HCEC 1CT (cell line): ENCODE data around the gene GRHL3.

ENCODE experiments used
- DNase-seq: peaks from one replicate; pipeline ENCODE4 v3.0.0-alpha.2; 2017

The GRHL3 gene

GRCh38 chr1:24374891-24375786 is 56.0 kb downstream of the GRHL3 start:
- DNase-seq: no peak

GRCh38 chr1:24379733-24380315 is 60.7 kb downstream of the GRHL3 start:
- DNase-seq: peak; percentile 70

DNA sequence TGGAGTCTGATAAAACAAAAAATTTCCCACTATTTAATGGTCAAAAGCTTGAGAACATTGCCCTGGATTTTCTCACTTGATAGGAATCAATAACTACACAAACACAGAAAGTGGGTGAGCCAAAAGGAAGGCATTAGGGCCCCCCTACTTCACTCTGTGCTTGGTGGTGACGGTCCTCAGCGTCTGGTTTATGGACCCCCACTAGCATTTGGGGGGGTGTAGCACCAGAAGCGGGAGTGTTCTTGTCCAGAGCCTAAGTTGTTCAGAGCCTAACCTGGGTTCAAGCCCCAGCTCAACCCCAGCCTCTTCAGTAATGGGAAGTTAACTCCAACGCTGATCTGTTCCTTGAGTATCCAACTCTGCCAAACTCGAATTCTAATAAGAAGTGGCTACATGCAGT is 61.4 kb downstream of the GRHL3 start:
- no peak for DNase-seq

DNA sequence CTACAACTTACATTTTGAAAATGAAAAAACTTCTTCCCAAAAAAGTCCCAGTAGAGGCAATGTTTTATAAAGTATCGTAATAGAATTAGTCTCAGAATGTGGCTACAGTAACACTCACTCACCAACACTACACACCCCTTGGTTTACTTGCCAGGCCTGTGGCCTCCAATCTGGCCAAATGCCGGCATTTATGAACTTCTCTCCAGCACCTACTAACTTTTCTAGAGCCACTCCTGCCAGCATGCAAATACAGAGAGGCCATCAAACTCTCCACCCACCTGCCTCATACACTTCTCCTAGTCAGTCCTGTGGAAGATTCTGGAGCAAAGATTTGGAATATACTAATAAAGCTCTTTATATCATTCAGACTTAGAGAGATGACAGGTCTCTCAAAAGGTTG is 62.1 kb downstream of the GRHL3 start:
- no peak for DNase-seq

- DNase-seq: no peak
Measured at GRCh38 chr1:24382165-24382577, 63.0 kb downstream of the GRHL3 start.

DNA sequence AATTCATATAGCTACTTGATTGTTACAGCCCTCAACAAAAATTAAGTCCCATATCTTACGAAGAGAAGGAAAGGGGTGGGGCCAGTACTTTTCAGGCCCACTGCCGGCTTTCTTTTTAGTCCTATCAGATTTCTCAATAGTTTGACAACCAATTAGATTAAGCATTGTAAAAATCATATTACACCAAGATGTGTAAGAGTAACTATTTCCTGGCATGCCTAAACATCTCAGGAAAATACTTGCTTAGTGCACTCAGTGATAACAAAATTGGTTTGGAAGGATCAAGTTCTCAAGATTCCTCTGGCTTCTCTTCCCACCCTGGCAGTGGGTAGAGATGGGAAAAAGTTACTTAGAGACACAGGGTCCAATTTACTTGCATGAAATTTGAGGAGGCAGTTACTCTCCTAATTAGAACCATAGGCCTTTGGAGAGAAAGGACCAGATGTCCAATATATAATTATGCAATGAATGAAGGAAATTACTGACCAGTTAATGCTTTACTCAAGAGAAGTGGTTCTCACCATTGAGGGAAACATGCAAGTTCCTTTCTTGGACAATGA is 64.3 kb downstream of the GRHL3 start:
- no peak for DNase-seq

DNA sequence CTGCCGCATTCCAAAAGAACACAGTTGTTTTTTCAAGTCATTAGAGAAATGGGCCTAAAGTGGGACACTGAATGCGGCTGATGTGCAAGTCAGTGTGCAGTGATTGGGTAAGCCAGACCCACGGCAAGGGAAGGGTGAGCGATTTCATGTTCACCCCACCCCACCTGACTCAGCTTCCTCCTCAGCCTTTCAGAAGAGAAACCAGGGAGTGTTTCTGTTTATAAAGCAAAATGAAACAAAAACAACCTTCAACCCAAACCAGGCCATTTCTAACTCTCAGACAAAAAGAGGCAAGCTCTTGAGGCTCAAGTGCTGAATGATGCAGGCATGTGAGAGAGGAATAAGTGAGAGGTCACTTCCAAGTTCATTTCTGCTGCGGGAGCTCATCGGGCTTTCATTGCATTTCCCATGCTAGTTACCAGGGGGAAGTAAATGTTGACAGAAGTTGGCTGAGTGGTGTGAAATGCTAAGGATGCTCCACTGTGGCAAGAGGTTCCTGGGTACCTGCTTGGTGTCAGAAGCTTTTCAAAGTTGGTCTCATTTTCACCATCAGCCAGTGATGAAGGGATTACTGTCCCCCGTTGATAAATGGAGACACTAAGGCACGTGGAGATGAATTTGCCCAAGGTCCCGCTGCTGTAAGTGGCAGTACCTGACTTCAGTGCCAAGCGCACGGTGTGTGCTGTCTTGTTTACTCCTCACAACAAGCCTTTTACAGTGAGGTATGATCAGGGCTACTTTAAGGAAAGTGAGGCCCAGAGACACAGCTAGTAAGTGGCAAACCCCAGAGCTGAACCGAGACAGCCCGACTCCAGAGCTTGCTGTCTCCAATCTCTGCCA is 65.3 kb downstream of the GRHL3 start:
- DNase-seq: peak; percentile 42

- DNase-seq: peak; percentile 20
Measured at GRCh38 chr1:24385160-24385940, 66.2 kb downstream of the GRHL3 start.

GRCh38 chr1:24386241-24386640 is 67.1 kb downstream of the GRHL3 start:
- no peak for DNase-seq

- no peak for DNase-seq
Measured at GRCh38 chr1:24386931-24387330, 67.8 kb downstream of the GRHL3 start.

DNA sequence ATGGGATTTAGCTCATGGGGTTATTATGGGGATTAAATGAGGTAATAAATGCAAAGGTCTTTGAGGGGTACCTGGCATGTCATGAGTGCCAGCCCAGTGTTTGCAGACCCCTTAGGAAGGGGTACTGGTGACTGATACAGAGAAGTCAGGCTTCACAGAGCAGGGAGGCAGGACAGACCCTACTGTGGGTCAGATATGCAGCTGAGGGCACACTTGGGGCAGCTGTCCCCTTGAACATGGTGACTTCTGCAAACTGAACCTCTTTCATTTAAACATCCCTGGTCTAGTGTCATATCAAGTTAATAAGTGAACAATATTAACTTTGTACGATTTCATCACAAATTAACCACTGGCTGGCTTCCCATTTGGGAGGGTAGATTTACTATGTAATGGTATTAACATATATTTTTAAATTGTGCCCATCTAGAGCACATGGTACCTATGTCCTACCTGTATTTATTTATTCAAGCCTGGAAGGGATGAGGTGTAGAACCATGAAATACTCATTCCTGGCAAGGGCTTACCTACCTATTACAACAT is 68.5 kb downstream of the GRHL3 start:
- DNase-seq: no peak

DNA sequence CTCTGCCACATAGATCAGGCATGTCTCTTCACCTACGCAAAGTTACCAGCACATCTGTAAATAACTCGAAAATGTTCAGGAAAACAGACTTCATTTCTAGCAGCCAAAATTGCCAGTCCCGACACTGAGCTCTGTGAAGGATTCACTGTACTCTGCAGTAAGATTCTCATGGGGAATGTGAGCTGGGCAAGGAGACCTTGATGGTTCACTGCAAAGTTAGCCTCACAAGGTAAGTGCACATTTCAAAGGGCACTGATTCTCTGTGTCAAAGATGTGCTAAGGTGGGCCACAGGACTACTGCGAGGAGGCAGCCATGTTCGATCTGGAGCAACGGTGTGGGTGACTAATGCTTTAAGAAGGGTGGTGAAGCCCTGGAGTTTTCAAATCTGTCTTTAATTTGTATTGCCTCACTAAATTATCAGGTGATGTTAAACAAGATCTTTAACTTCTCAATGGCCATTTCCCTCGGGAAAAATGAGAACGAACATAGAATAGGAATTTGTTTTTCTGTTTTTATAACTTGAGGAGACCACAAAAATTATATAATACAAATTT is 69.3 kb downstream of the GRHL3 start:
- no peak for DNase-seq

- DNase-seq: no peak
Measured at GRCh38 chr1:24389231-24389678, 70.1 kb downstream of the GRHL3 start.

- DNase-seq: peak; percentile 80
Measured at GRCh38 chr1:24390924-24391782, 72.0 kb downstream of the GRHL3 start.

- peak; percentile 53 for DNase-seq
Measured at GRCh38 chr1:24391882-24392603, 72.9 kb downstream of the GRHL3 start.

GRCh38 chr1:24392604-24392946 is 73.4 kb downstream of the GRHL3 start:
- no peak for DNase-seq

GRCh38 chr1:24392982-24393650 is 74.0 kb downstream of the GRHL3 start:
- no peak for DNase-seq

DNA sequence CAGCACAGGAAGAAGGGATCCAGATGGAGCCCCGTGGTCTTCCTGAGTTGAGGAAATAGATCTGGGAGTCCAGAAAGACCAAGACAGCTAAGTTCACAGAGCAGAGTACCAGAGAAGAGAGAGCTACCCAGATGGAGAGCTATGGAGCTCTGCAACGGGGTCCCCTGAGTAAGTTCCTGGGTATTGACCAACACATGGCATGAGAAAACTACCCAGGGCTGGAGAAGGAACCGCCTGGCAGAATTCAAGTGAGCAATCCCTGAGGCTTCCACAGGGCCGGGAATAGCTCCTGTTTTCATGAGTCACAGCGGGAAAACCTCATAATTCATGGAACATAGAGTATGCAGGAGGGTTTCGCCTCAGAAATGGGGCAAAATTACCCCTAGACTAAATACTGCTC is 74.7 kb downstream of the GRHL3 start:
- peak; percentile 86 for DNase-seq

- DNase-seq: peak; percentile 44
Measured at GRCh38 chr1:24400065-24400464, 80.9 kb downstream of the GRHL3 start.
